ENCODE results near the gene GZMH. TPM values are rescaled to one million over a fixed set of nuclear protein-coding genes. Genes with fewer than 3 reads are reported as not detected.
"Not testable (repeated sequence)": the region's sequence is repeated elsewhere in the genome, so short reads cannot be mapped to it uniquely, and the experiment has no call there.

GZMH gene
- total RNA-seq, 1 experiment from 2014 or later, result not detected

DNA sequence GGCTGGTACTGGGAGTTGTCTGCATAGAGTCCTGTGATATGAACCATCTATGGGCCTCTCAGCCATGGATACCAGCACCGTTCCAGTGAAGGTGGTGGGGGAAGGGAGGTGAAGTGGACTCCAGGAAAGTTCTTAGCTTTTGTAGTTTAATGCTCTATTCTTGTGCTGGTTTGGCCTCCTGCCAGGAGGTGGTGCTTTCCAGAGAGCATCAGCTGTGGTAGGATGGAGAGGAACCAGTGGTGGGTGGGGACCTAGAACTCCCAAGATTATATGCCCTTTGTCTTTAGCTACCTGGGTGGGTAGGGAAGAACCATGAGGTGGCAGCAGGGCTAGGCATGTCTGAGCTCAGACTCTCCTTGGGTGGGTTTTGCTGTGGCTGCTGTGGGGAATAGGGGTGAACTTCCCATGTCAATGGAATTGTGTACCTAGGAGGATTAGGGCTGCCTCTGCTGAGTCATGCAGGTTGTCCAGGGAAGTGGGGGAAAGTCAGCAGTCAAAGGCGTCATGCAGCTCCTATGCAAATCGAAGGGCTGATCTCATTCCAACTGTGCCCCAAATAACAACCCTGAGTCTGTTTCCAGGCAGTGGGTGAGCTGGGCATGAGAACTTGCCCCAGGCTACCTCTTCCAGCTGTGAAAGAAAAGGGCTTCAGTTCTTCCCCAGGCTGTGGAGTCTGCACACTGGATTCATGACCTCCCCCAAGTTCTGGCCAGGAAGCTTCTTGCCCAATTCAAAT, 14.2 kb downstream of the GZMH start:
- no peak for DNase-seq (ENCODE audit: low spot score)

DNA sequence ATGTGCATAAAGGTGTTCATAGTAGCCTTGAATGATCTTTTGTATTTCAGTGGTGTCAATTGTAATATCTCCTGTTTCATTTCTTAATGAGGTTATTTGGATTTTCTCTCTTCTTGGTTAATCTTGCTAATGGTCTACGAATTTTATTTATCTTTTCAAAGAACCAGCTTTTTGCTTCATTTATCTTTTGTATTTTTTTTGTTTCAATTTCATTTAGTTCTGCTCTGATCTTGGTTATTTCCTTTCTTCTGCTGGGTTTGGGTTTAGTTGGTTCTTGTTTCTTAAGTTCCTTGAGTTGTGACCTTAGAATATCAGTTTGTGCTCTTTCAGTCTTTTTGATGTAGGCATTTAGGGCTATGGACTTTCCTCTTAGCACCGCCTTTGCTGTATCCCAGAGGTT, 18.5 kb downstream of the GZMH start:
- not testable (repeated sequence) for DNase-seq (ENCODE audit: low spot score)

DNA sequence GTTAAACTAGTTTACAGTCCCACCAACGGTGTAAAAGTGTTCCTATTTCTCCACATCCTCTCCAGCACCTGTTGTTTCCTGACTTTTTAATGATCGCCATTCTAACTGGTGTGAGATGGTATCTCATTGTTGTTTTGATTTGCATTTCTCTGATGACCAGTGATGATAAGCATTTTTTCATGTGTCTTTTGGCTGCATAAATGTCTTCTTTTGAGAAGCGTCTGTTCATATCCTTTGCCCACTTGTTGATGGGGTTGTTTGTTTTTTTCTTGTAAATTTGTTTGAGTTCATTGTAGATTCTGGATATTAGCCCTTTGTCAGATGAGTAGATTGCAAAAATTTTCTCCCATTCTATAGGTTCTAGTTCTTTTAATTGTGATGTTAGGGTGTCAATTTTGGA, 25.1 kb downstream of the GZMH start:
- not testable (repeated sequence) for DNase-seq (ENCODE audit: low spot score)

DNA sequence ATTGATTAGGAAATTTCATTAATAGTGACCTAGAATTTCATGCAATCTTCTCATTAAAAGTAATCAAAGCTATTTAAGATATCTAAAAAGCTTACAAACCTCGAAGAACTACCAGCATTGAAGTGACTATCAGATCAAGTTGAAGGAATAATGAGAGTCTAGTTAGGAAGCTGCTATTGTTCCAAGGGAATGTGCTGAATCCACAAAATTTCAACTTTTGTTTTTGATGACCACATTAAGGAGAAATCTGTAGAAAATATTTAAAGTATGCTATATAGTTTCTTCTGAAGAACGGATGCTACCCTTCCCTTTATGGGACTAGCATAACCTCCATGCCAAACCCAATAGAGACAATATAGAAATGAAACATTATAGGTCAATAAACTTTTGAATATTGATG, 30.9 kb downstream of the GZMH start:
- DNase-seq (ENCODE audit: low spot score), result no peak

DNA sequence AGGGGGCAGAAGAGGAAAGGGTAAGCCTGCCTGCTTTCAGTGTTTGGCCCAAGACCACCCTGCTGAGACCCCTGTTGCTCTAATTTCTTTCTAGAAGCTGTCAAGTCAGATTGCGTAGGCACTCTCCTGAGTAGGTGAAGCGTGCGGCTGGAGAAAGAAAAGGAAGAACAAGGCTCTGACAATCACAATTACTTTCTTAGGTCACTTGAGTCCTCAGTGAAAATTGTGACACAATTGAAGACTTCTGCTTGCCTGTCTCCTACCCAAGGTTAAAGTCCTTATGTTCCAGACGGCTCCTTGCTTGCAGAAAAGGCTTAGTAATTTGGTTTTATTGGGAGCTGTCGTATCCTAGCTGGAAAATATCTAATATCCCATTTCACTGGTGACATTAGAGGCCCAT, 32.7 kb downstream of the GZMH start:
- DNase-seq (ENCODE audit: low spot score), result no peak

DNA sequence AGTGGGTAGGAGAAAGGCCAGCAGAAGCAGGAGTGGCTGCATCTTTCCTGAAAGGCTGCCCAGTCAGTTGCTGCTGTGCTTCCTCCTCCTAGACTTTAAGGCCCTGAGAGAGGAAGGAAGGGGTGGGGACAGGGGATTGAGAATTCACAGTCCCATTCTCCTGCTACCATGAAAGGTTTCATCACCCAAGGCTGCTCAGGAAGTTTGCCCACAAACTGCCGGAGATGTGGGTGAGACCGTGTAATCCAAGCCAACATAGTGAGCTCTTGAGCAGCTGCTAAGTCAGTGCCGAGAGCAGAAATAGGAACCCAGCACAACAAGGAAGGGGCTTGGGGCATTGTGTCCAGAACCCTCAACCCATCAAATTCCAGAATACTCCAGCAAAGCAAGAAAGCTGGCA, 33.3 kb downstream of the GZMH start, which contains the start of gene CTSG:
TSS of gene CTSG (minus strand) at position 69 of the 400 bp plus-strand sequence. CDS start at position 42, 27 bp downstream.
- no peak for DNase-seq (ENCODE audit: low spot score)

DNA sequence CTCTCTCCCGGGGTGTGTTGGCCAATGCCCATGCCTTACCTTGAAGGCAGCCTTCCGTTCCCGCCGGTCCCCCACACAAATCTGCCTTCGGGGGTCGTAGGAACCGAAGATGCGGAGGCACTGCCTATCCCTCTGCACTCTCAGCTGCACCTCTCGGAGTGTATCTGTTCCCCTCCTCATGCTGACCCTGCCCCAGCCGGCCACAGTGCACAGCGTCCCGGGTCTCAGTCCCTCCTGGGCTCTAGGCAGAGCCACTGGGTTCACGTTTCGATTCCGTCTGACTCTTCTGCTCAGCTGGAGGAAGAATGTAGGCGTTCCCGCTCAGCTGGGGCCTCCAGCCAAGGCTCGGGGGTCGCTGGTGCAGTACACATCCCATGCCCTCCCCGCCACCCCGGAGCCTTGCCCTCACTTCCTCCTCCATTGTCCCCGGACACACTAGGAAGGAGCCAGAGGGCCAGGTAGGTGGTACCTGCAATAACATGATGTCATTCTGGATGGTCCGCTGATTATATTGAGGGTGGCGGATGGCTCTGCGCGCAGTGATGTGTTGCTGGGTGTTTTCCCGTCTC, 35.2 kb downstream of the GZMH start:
- no peak for DNase-seq (ENCODE audit: low spot score)

DNA sequence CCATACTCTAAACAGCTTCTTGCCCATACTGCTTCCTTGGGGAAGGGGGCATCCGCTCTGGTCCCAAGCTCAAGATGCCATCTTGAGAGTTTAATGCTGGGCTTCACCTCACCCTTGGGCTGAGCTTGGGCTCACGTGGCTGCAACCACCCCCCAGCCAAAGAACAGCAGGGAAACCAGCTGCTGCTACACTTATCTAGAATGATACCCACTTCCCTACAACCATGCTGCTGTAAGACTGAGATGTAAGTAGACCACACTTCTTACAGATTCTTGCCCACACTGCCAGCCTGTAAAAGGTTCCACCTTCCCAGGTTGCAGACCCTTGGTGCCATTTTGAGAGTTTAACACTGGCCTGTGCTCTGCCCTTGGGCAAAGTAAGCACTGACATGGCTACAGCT, 43.2 kb downstream of the GZMH start:
- DNase-seq (ENCODE audit: low spot score), result no peak

DNA sequence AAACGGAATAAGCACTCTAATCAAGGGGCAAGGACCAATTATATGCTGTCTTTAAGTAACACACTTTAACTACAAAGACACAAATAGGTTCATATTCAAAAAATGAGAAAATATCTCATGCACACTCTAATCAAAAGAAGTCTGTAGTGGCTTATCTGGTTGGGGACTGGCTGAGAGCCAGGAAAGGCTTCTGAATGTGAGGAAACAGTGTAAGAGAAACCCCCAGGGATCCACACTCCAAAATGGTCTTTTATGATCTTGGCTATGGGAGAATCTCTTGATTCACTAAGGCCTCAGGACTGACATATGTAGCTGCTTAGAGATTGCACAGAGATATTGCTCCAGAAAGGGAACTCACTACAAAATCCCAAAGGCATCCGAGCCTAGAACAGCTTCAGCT, 43.7 kb downstream of the GZMH start:
- DNase-seq (ENCODE audit: low spot score), result no peak

DNA sequence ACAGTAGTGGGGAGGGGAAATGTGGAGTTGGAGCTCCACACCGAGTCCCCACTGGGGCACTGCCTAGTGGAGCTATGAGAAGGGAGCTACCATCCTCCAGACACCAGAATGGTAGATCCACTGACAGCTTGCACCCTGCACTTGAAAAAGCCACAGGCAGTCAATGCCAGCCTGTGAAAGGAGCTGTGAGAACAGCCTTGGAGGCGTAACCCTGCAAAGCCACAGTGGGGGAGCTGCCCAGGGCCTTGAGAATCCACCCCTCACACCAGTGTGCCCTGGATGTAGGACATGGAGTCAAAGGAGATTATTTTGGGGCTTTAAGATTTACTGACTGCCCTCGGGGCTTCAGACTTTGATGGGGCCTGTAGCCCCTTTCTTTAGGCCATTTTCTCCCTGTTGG, 46.0 kb downstream of the GZMH start:
- no peak for DNase-seq (ENCODE audit: low spot score)

DNA sequence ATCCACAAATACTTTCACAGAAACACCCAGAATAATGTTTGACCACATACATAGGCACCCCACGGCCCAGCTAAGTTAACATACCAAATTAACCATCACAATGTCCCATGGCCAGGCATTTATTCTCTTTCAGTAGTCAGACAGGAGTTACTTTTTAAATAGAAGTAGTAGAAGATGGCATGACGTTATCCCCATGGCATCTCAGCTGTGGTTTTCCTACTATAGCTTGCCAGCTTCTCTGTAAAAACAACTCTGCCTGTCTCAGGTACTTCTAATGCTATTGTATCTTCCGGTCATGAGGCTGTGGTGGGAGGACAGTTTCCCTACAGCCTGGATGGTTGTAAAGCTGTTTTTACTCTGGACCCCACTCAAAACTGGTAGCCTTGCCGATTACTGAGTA, 52.7 kb downstream of the GZMH start:
- DNase-seq (ENCODE audit: low spot score), result peak; percentile 46

Other genes with a start within 250 kb of the GZMH start
- gene NFATC4, start 241.5 kb downstream of the GZMH start, total RNA-seq (2014; rRNA removed; shearing (Covaris generic)), result not detected in 2 replicates
- 0.12 and 0.69 TPM in 2 replicates for gene NYNRIN, start 210.7 kb downstream of the GZMH start, total RNA-seq (2014; rRNA removed; shearing (Covaris generic))
- gene CBLN3, start 180.0 kb downstream of the GZMH start, total RNA-seq (2014; rRNA removed; shearing (Covaris generic)), result 0.17 TPM in 1 of 2 replicates, not detected in the other
- 15.4 and 19.5 TPM in 2 replicates for gene KHNYN, start 179.7 kb downstream of the GZMH start, total RNA-seq (2014; rRNA removed; shearing (Covaris generic))
- 3.3 and 4.0 TPM in 2 replicates for gene SDR39U1, start 166.9 kb downstream of the GZMH start, total RNA-seq (2014; rRNA removed; shearing (Covaris generic))
- gene CMA1, start 101.4 kb downstream of the GZMH start, total RNA-seq (2014; rRNA removed; shearing (Covaris generic)), result not detected in 2 replicates
- gene CTSG, start 33.4 kb downstream of the GZMH start, total RNA-seq (2014; rRNA removed; shearing (Covaris generic)), result not detected in 2 replicates
- gene GZMB, start 24.5 kb upstream of the GZMH start, total RNA-seq (2014; rRNA removed; shearing (Covaris generic)), result not detected in 2 replicates